GM21526 (cell line): ENCODE results near the gene RAPGEF4.

ENCODE experiments used
- ATAC-seq: cut with Tn5 transposase; IDR thresholded peaks from one replicate; pipeline ENCODE4 v1.9.1; 2021; ENCODE audit warnings: moderate library complexity; ENCODE audit not compliant: unreplicated experiment, low FRiP score

RAPGEF4 gene

DNA sequence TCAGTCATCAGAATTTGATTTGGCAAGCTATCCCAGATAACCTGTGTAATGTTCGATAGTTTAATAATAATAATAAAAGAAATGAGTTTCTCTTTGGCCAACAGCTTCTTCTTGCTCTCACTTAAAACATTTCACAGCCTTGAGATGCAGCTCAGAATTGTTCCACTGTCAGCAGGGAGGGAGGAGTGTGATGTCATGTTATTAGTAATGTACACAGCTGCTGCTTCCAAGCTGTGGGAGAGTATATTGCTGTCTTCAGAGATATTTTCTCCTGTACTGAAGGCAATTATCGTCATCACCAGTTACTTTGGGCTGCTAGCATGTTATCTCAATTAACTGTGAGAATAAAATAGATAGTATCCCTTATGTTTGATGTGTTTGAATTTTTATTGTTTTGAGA, 193.1 kb downstream of the RAPGEF4 start:
- no peak for ATAC-seq

DNA sequence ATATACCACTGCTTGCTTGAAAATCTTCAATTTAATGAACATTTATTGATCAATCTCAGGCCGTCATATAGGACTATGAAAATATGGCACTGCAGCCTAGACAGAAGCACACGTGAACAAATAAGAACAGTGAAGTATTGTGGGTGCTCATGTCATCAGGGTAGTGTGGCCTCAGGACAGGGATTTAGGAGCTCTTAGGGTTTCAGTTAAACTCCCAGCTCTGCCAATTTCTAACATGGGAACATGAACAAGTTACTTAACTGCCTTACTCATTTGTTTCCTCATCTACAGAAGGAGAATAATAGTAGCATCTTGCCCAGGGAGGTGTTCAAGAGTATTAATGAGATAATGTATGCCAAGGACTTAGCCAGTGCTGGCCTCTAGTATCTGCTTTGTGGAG, 194.0 kb downstream of the RAPGEF4 start:
- no peak for ATAC-seq

DNA sequence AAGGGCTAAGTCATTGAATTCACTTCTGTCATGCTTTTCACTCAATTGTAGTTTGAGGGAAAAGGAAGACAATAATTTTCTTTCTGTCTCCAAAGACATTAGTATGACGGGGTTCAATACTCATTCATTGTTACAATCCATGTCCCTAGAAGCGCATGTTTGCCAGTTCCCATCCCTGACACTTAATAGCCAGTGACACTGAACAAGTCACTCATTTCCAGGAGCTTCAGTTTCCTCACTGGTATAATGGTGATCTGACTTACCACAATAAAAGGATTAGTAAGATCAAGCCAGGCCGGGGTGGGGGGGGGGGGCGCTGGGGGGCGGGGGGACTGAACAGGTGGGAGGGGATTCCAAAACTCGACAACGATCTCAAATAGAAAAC, 195.2 kb downstream of the RAPGEF4 start:
- no peak for ATAC-seq

DNA sequence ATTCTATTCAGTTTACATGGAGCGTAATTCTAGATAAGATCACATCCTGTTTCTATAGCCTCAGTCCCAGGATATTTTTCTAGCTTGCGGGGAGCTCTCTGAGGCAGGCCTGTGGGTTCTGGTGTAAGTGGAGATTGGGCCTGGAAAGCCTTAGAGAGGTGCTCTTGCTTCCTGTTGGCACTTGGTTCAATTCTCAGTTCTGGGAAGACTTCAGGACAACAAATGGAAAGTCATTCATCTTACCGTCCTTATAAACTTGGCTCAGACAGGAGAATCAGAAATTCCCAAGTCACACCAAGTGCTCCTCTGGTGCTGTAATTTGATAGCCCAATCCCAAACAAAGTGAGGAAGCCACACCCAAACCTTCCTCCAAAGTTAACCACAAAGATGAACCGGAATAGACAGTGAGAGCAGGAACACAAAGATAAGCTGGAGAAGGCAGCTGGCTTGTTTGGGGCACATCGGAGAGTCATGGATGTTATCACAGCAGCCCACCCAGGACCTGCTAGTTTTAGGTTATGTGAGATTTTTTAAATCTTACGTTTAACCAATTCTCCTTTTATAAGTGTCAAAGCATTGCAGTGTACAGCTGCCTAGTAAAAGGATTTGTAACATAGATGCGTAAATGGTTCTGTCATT, 195.7 kb downstream of the RAPGEF4 start:
- ATAC-seq, result no peak

DNA sequence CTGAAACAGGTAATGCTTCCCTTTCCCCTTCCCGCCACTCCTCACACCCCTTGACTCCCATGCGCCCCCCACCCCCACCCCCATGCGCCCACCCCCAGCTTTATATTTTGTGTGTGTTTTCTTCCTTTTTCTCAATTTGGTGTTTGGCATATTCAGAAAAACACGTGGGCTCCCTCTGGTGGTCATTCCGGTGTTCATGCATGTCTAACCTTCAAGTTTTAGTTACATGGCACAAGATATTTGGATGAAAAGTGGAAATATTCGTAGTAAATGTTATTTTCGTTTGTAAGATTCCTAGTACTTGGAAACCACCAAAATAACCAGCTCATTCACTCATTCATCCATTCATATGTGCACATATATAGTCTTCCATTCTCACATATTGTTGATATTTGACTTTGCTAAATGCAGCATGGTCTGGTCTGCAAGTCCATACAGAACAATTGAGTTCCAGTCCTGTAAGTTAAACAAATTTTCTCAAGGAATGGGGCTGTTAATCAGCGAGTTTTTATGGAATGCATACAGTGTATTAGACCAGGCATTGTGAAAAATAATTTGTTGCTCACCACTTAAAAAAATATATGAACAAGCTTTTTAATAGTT, 196.4 kb downstream of the RAPGEF4 start:
- ATAC-seq, result no peak

DNA sequence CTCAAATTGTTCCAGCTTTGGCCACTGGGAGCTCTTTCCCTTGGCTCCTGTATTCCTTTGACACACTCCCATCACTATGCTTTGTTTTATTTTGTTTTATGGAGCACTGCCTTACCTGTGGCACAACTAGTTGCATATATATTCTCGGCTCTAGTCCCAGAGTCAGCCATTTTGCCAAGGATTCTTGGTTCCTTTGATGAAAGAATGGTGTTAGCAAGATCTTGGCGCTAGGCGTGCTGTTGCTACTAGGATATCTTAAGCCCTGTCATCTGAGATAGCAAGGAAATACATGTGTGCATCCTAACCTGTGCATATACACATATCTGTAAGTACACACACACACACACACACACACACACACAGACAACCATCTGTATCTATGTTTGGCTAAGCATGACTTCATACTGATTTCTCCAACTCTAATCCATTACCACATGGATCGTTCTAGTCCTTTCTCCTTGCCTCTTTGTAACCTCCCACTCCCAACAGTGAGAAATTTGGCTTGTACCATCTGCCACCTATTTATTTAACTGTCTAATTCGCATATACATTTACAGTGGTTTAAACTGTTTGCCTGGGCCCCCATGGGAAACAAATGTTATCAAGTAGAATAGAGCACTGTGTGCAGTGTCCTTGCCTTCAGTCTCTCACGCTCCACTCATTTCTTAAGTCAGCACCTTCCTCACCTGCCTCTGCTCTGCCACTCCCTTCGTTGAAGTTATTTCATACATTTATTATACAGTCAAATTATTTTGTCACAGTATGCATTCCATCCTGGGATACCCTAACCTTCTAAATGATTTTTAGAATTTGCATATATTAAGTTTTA, 202.5 kb downstream of the RAPGEF4 start:
- no peak for ATAC-seq

DNA sequence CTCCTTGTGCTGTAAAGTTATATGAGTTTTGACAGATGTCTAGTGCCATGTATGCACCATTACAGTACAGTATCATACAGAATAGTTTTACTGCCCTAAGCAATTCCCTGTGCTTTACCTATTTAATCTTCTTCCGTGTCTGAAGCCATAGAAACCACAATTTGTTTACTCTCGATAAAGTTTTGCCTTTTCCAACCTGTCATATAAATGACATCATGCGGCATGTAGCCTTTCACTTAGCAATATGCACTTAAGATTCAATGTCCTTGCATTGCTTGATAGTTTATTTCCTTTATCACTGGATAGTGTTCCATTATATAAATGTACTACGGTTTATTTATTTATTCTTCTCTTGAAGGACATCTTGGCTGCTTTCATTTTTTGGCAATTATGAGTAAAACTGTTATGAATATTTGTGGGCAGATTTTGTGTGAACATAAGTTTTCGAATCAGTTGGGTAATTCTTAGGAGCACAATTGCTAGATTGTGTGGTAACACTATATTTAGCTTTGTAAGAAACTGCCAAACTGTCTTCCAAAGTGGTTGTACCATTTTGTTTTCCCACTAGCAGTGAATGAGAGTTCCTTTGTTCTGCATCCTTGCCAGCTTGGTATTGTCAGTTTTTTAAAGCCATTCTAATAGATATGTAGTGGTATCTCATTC, 203.2 kb downstream of the RAPGEF4 start:
- no peak for ATAC-seq

DNA sequence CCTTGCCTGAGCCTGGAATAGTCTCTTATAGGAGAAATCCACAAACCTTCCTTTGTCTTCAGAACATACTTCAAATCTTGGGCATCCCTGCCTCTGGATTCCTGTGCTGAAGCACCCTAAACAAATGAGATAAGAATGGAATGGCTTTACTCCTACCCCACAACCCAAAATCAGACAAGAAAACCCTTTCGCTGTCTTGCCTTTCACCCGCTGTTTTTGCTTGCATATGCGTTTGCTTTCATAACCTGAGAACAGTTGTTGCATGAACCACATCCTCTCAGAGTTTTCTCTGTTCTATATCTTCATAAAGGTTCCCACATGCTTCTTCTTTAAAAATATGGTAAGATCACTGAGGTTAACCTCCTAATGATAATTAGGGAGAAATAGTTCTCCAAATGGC, 207.9 kb downstream of the RAPGEF4 start:
- no peak for ATAC-seq

DNA sequence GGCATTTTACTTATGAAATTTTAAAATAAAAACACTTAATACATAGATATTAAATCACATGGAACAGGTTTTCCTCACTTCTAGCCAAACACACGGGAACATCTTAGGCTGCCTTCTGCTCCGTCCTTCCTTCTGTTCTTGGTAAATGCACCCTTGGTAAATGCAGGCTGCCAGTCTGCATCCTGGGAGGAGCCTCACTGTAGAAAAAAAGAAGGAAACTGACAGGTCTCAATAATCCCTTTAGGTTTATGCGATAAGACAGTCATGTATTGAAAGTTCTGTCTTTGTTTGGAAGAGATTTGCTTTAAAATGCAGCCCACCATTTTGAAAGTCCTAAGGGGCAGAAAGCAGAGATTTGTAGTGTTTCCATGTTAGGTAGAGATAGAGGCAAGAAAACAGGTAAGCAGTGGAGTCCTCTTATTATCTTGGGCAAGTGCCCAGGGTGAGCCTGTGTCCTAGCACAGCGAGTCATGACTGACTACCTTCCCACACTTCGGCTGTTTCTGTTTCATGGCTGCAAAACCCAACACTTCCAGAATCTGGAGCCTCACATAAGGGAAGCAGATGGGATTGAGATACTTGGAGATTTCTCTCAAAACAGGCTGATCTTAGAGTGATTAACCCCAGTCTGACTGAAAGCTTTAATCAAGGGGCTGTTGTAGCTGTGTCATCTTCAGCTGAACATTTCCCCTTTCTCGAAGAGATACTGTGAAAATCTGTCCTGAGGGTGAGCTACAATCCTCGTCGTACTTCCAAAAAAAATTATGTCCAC, 208.6 kb downstream of the RAPGEF4 start:
- no peak for ATAC-seq

DNA sequence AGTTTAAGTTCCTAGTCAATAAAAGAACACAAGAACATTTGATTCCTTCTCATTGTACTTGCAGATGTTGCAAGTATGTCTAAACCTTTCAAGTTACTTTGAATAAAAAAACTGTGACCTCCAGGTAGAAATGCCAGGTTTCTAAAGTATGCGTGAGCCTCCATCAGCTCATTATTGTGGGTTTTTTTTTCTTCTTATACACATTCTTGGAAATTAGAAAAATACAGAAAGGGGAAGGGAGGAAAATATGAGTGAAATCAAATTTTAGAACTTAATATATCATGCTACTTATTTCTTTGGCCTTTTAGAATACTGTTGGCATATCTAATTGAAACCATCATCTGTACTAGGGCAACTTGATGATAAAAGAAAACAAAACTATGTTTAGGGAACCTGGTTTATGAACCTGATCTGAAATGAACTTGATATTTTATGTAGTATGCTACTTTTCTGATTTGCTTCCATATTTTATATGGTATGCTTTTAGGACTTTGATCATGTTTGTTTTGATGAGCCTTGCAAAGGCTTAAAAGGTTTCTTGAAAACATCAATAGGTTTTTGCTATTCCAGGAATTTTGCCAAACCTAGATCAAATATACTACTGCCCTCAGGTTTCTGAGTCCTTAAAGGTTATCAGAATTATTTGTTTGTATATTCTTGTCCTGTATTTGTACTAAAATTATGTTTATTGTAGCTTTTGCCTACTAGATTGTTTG, 209.3 kb downstream of the RAPGEF4 start:
- no peak for ATAC-seq

DNA sequence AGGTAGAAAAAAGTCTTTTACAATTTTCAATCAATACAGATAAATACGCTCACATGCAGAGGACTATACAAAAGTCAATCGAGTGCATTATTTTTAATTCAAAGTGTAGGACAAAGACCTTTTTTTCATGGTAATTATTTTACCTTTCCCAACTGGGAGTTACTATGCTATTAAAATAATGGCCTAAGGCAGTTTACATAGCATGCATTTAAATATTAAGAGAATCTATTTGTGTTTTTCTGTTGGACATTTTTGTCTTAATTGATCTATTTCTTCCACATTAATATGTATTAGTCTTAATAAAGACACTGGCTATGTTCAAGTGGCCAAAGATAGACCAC, 209.8 kb downstream of the RAPGEF4 start:
- no peak for ATAC-seq

DNA sequence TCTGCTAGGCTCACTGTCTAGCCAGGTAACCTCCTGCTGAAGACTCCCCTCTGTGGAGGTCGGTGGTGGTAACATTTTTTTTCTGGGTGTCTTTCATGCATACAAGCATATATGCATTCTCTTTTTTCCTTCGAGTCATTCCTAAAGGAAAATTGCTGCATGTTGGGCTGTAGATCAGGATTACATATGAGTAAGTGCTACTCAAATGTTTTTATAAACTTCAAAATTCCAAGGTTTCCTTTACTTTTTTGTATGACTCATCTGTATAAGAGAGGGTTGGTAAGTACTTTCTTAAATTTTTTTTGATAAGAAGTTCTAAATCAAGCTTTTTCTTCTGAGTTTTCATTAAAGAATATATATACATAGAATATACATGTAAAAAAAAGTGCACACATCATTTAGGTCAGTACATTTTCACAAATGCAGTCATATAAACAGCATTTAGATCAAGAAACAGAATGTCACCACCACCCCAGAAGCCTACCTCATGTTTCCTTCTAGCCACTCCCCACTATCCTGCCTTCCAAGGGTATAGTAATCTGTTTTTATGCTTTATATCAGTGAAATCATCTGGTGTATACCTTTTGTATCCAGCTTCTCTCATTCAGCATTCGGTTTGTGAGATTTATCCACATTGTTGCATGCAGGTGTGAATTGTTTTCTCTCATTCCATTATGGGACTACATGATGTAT, 212.0 kb downstream of the RAPGEF4 start:
- ATAC-seq, result no peak

DNA sequence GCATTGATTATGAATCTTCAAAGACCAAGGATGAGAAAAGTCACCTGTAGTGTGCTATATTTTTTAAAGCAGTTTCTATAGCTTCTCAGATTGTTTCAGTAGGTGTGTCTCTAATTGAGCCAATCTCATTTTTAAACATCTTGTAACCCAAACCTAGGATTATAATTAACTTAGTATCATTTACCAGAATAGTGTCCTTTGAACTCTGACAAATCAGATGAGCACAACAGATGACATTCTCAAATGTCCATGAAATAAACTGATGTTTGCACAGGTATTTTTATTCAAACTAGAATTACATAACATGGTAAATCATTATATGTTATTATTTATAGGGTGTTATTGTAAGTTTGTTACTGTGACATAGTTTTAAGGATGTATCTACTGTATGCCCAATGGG, 213.9 kb downstream of the RAPGEF4 start:
- no peak for ATAC-seq

DNA sequence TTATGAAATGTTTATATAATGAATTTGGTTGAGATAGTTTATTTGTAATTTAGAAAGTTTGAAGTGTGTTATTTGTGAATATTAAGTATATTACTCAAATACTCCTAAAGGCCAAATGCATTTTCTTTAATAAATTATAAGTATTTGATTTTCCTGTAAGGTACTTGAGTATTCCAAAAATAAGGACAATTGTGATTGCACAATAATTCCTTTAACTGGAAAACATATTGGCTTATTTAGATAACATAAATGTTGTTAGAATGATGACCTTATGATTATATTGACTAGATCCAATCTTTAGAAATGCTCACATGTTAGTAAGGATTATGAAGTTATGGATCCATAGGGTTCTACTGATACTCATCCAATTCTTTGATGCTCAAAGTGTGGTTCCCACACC, 214.9 kb downstream of the RAPGEF4 start:
- no peak for ATAC-seq

DNA sequence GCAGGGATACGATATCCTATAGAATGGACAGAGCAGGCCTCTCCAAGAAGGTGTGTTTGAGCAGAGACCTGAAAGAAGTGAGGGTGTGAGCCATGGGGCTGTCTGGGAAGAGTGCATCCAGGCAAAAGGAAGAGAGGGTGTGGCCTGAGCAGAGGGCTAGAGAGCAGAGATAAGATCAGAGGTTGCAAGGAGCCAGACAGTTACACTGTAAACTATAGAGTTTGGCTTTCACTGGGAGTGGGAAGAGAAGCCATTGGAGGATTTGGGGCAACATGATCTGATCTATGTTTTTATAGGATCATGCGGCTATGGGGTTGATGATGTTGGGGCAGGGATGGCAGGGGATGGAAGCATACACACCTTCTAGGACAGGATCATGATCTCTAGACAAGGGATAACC, 215.9 kb downstream of the RAPGEF4 start:
- ATAC-seq, result no peak

DNA sequence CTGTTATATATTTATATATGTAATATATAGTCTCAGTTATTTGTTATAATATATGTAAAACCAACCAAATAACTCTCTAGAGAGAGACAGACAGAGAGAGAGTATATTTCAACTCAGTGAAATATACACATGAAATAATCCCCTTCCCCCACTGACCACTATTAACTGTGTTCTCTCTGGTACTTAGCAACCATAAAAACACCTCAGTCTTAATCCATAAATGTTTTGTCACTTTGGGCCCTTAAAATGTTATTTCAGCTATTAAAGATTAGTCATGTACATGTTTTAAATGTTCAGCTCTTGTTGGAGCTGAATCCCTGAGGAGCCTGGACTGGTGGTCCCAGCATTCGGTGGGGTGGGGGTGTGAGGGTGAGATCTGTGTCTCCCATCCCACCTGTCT, 217.8 kb downstream of the RAPGEF4 start:
- no peak for ATAC-seq

DNA sequence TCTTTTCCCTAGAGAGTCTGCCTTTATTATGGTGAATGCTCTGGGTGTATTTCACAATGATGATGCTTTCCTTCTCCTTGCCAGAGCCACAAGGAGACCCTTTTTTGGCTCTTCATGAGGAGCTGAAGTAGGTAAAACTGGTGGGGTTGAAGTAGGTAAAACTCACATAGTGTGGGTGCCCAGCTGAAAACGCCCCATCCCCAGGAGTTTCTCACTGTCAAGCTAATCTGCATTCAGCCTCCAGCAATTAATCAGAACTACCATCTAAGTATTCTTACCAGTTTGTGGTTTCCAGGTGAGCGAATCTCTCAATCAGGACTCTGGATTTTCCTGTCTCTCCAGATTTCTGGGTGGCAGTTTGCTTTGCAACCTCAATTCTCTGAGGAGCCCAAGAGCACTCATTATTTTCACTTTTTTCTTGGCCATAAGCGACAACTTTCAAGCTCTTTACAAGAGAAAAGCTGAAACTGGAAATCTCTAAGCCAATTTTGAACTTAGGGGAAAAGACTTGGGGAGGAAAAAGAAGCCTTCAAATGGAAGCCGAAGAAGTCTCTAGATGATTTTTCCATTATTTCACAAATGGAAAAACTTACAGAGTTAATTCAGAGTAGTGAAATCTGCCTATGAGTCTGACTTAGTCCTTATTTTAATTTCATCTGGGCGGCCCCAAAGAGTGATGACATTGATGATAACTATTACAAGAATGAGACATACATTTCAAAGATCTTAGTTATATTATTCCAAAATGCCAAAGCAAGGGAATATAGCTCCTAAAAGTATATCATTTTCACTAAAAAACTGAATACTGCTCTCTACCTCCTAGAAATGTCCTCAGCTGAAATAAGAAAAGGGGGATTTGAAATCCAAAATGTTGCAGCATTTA, 218.6 kb downstream of the RAPGEF4 start:
- ATAC-seq, result no peak

DNA sequence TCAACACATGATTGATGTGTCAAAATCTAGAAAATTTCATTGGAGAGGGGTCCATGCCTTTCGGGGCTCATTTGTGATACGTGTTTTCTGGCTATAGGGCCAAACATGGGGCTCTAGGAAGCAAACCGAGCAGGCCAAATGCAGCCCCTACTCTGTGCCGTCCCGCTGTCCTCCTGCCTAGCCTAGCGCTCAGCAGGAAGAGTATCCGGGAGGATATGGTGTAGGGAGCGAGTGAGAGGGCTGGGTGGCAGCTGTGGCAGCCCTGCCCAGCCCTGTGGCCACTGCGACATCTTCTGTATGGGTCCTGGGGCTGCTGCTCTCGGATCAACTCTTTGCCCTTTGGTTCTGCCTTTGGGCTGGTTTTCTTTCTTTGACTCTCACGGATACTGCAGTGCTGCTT, 219.9 kb downstream of the RAPGEF4 start:
- ATAC-seq, result no peak

DNA sequence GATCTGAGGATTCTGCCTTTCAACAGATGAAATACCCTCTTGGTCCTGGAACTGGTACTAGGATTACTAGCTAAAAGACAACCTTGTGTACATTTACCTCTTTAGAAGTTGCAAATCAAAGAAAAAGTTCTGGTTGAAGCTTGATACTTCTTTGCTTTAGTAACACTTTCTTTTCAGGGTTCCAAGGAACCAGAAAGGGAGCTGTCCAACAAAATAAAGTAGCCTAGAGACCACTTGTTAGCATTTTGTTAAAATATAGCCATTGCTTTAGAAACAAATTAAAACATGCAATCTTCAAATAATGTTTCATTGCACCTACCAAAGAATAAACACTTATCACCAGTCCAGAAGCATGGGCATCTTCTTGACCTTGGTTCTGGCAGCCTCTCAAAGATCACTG, 222.1 kb downstream of the RAPGEF4 start:
- ATAC-seq, result no peak
